HFF-Myc (cell line): ENCODE results near the gene CALCOCO1.

ENCODE experiments used
- DNase-seq: peaks from one replicate; pipeline ENCODE4 v3.0.0-alpha.2; 2011; ENCODE audit warnings: low read depth; ENCODE audit errors: extremely low read depth
- H3K4me3 ChIP-seq: replicated peaks from 2 replicates; pipeline ENCODE4 v1.5.1; 2011; ENCODE audit warnings: low read depth, mild to moderate bottlenecking, control low read depth, low read length
- TF ChIP-seq, protein P1 (sequence below): IDR thresholded peaks from 2 replicates; pipeline ENCODE4 v1.5.1; 2012; ENCODE audit warnings: mild to moderate bottlenecking, low read depth, low read length, control low read depth; ENCODE audit errors: missing control alignments

Gene CALCOCO1

DNA sequence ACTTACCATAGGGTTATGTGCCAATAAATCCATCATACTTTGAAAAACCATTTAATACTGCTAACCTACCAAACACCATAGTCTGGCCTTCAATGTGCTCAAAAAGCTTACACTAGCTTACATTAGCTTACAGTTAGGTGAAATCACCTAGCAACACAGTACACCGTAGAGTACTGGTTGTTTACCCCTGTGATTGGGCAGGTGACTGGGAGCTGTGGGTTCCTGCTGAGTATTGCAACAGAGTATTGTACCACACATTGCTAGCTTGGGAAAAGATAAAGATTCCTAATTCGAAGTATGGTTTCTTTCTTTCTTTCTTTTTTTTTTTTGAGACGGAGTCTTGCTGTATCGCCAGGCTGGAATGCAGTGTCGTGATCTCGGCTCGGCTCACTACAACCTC, 56.9 kb downstream of the CALCOCO1 start:
- no peak overlapping the region for H3K4me3 ChIP-seq
- DNase-seq = no peak
- TF ChIP-seq, protein P1, sequence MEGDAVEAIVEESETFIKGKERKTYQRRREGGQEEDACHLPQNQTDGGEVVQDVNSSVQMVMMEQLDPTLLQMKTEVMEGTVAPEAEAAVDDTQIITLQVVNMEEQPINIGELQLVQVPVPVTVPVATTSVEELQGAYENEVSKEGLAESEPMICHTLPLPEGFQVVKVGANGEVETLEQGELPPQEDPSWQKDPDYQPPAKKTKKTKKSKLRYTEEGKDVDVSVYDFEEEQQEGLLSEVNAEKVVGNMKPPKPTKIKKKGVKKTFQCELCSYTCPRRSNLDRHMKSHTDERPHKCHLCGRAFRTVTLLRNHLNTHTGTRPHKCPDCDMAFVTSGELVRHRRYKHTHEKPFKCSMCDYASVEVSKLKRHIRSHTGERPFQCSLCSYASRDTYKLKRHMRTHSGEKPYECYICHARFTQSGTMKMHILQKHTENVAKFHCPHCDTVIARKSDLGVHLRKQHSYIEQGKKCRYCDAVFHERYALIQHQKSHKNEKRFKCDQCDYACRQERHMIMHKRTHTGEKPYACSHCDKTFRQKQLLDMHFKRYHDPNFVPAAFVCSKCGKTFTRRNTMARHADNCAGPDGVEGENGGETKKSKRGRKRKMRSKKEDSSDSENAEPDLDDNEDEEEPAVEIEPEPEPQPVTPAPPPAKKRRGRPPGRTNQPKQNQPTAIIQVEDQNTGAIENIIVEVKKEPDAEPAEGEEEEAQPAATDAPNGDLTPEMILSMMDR = no peak

DNA sequence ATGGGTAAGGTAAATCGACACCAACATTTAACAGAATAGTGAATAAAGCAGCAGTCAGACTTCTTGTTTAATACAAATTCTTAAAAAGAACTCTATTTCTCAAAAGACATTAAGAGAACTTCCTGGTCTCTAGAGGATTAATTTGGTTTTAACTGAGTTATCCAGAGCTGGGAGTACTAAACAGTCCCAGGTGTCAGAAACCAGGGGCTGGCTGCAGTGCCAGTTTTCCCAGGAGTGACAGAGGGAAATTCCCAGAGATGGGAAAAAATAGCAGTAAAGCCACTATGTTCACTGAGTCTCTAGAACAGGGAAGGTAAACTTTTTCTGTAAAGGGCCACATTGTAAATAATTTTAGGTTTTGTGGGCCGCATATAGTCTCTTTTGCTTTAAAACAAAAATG, 60.2 kb downstream of the CALCOCO1 start:
- H3K4me3 ChIP-seq = no peak overlapping the region
- TF ChIP-seq, protein P1 = no peak
- DNase-seq = no peak

DNA sequence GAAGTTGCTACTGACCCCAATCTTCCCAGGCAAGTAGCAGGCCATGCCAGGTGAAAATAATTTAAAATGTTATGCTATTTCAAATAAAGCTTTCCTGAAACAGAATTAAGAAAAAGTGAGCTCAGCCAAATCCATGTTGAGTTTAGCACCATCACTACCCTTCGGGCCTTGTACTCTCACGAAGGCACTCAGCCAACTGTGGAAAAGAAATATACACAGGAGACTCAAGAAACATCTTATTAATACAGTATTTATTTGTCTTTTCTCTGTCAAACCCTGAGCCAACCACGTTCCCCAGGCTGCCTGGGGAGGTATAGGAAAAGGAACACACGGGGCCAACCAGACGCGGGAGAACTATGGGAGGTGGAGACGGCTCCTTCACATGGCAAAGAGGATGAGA, 62.3 kb downstream of the CALCOCO1 start:
- DNase-seq = no peak
- no peak overlapping the region for H3K4me3 ChIP-seq
- TF ChIP-seq, protein P1 = no peak

DNA sequence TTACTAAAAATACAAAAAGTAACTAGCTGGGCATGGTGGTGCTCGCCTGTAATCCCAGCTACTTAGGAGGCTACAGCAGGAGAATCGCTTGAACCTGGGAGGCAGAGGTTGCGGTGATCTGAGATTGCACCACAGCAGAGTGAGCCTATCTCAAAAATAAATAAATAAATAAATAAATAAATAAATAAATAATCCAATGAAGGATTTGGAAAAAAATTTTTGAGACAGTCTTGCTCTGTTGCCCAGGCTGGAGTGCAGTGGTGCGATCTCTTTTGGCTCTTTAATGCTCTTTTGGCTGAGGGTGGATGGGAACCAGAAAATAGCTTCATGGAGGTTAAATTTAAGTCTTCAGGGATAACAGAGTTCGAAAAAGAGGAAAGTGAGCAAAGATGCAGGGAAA, 63.1 kb downstream of the CALCOCO1 start:
- TF ChIP-seq, protein P1 = no peak
- no peak for DNase-seq

DNA sequence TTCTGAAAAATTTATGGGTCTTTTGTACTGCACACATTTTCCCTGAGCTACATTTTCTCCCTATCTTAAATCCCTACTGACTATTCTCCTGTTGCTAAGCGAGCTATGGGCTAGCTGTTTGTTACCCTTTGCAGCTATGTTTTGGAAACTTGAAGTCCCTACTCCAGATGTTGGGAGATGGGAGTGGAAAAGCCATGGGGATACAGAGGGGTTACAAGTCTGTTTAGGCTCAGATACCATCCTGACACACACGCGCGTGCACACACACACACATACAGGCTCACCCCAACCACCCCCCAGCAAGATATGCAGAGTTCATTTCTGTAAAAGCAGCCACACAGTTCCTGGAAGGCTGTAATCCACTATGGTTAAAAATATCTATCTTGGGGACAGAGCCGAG, 67.2 kb downstream of the CALCOCO1 start:
- H3K4me3 ChIP-seq = no peak overlapping the region
- no peak for DNase-seq
- TF ChIP-seq, protein P1 = no peak

More for the DNA sequence above, 63.1 kb downstream of the CALCOCO1 start:
- H3K4me3 ChIP-seq = no peak overlapping the region

DNA sequence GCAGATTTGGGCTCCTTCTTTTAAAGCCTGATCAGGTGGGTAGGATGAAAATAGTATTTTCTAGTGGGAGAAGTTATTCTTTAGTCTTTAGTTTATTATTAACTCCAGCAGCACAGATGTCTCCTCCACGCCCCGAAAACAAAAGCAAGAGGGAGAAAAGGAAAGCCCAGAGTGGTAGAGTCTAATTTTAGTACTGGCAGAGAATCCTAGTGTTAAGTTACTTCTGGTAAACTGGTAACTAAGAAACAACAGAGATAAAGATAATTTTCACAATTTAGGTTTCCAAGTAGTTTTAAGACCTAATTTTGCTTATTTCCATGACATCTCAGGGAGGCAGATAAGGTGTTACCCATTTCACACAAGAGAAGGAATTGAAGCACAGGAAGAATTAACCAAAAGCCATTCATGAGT, 67.7 kb downstream of the CALCOCO1 start:
- DNase-seq = no peak
- TF ChIP-seq, protein P1 = no peak
- no peak overlapping the region for H3K4me3 ChIP-seq

DNA sequence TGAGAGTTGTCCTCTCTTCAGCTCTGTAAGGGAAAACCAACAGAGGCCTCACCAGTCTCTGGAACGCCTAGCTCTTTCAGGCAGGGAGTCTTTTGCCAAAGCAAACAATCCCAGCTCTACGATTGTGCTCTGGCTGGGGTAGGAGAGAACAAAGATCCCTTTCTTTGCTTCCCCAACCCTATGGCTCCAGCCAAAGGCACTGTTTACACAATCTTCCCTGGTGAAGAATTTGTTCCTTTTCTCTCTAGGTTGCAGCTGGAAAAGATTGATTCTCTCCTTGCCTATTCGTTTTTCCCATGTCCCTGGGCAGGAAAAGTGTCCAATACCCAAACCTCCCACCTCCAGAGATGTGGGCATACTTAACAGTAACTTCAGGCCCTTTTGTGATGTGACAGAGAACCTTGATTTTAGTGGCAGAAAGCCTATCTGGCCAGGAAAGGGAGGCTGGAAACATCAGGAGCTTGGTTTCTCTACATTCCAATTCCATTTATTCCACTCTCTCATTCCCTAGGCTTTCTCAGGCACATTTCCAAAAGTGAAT, 68.2 kb downstream of the CALCOCO1 start:
- H3K4me3 ChIP-seq = no peak overlapping the region
- no peak for DNase-seq
- TF ChIP-seq, protein P1 = no peak
